Midbrain (tissue), 1 donor: ENCODE measurements around the gene COBL.
A peak's percentile ranks its signal among the peaks of the same experiment; 100 is the strongest.

Experiments used
- DNase-seq: peaks from one replicate; lab custom pipeline; 2025; lab: John Stamatoyannopoulos, UW

Gene COBL

GRCh38 chr7:51053160-51053925 is 263.3 kb downstream of the COBL start:
- no peak for DNase-seq

GRCh38 chr7:51046482-51046881 is 270.1 kb downstream of the COBL start:
- DNase-seq: no peak

- DNase-seq: no peak
Observed at GRCh38 chr7:51046103-51046466, 270.5 kb downstream of the COBL start.

GRCh38 chr7:51045319-51046102 is 271.1 kb downstream of the COBL start:
- no peak for DNase-seq

GRCh38 chr7:51043461-51043860 is 273.1 kb downstream of the COBL start:
- no peak for DNase-seq

GRCh38 chr7:51040787-51041186 is 275.8 kb downstream of the COBL start:
- no peak for DNase-seq

- no peak for DNase-seq
Observed at GRCh38 chr7:51038573-51038972, 278.0 kb downstream of the COBL start.

- no peak for DNase-seq
Observed at GRCh38 chr7:51035716-51036115, 280.9 kb downstream of the COBL start.

GRCh38 chr7:51034521-51035264 is 281.9 kb downstream of the COBL start:
- no peak for DNase-seq

GRCh38 chr7:51033727-51034520 is 282.7 kb downstream of the COBL start:
- peak; percentile 26 for DNase-seq

GRCh38 chr7:51031791-51032515 is 284.7 kb downstream of the COBL start:
- peak; percentile 7 for DNase-seq

GRCh38 chr7:51031216-51031615 is 285.4 kb downstream of the COBL start:
- no peak for DNase-seq

- DNase-seq: no peak
Observed at GRCh38 chr7:51029701-51030191, 286.9 kb downstream of the COBL start.

- no peak for DNase-seq
Observed at GRCh38 chr7:51029131-51029530, 287.5 kb downstream of the COBL start.

- DNase-seq: no peak
Observed at GRCh38 chr7:51027935-51028830, 288.4 kb downstream of the COBL start.

- DNase-seq: no peak
Observed at GRCh38 chr7:51027106-51027934, 289.3 kb downstream of the COBL start.

GRCh38 chr7:51026341-51026740 is 290.3 kb downstream of the COBL start:
- no peak for DNase-seq

GRCh38 chr7:51025668-51026067 is 290.9 kb downstream of the COBL start:
- DNase-seq: no peak

GRCh38 chr7:51024867-51025266 is 291.7 kb downstream of the COBL start:
- DNase-seq: no peak
